ENCODE measurements around the gene SYNM.

SYNM gene

GRCh38 chr15:99140590-99140989 is 35.7 kb downstream of the SYNM start:
- H3K4me3 Mint-ChIP-seq = no peak overlapping the region
- no peaks in the 10 kb centered on the region for H3K27me3 Mint-ChIP-seq
- intact Hi-C loops (cut with micrococcal nuclease) = no loop called here
- no peaks in the 10 kb centered on the region for H3K4me1 Mint-ChIP-seq (ENCODE audit: low read depth)
- H3K9me3 Mint-ChIP-seq = no peaks in the 10 kb centered on the region
- no peak overlapping the region for H3K27ac Mint-ChIP-seq
- H3K36me3 Mint-ChIP-seq (ENCODE audit: low read depth) = no peaks in the 10 kb centered on the region

- Mint-ChIP-seq H3K4me3 (no peak overlapping the region), H3K27me3 (no peaks in the 10 kb centered on the region), H3K27ac (no peak overlapping the region), H3K36me3 (ENCODE audit: low read depth) (no peaks in the 10 kb centered on the region), H3K4me1 (ENCODE audit: low read depth) (no peaks in the 10 kb centered on the region), H3K9me3 (no peaks in the 10 kb centered on the region)
- intact Hi-C loops (cut with micrococcal nuclease) = no loop called here
Measured at GRCh38 chr15:99141943-99142342, 37.1 kb downstream of the SYNM start.

- H3K27ac Mint-ChIP-seq = no peak overlapping the region
- no peaks in the 10 kb centered on the region for H3K27me3 Mint-ChIP-seq
- no peaks in the 10 kb centered on the region for H3K9me3 Mint-ChIP-seq
- H3K4me1 Mint-ChIP-seq (ENCODE audit: low read depth) = no peaks in the 10 kb centered on the region
- no peak overlapping the region for H3K4me3 Mint-ChIP-seq
- intact Hi-C loops (cut with micrococcal nuclease) = no loop called here
- H3K36me3 Mint-ChIP-seq (ENCODE audit: low read depth) = no peaks in the 10 kb centered on the region
Measured at GRCh38 chr15:99142562-99142961, 37.7 kb downstream of the SYNM start.

GRCh38 chr15:99143242-99143641 is 38.4 kb downstream of the SYNM start:
- intact Hi-C loops (cut with micrococcal nuclease) = no loop called here
- Mint-ChIP-seq H3K36me3 (ENCODE audit: low read depth) (no peaks in the 10 kb centered on the region), H3K9me3 (no peaks in the 10 kb centered on the region), H3K4me1 (ENCODE audit: low read depth) (no peaks in the 10 kb centered on the region), H3K4me3 (no peak overlapping the region), H3K27ac (no peak overlapping the region), H3K27me3 (no peaks in the 10 kb centered on the region)

- intact Hi-C loops (cut with micrococcal nuclease) = no loop called here
- H3K9me3 Mint-ChIP-seq = no peaks in the 10 kb centered on the region
- no peak overlapping the region for H3K4me3 Mint-ChIP-seq
- H3K27ac Mint-ChIP-seq = no peak overlapping the region
- H3K27me3 Mint-ChIP-seq = no peaks in the 10 kb centered on the region
- H3K36me3 Mint-ChIP-seq (ENCODE audit: low read depth) = no peaks in the 10 kb centered on the region
- H3K4me1 Mint-ChIP-seq (ENCODE audit: low read depth) = no peaks in the 10 kb centered on the region
Measured at GRCh38 chr15:99143655-99144610, 39.1 kb downstream of the SYNM start.

- H3K27me3 Mint-ChIP-seq = no peaks in the 10 kb centered on the region
- intact Hi-C loops (cut with micrococcal nuclease) = no loop called here
- no peaks in the 10 kb centered on the region for H3K9me3 Mint-ChIP-seq
- H3K4me1 Mint-ChIP-seq (ENCODE audit: low read depth) = no peaks in the 10 kb centered on the region
- no peaks in the 10 kb centered on the region for H3K36me3 Mint-ChIP-seq (ENCODE audit: low read depth)
- no peak overlapping the region for H3K4me3 Mint-ChIP-seq
- no peak overlapping the region for H3K27ac Mint-ChIP-seq
Measured at GRCh38 chr15:99145005-99145404, 40.1 kb downstream of the SYNM start.

- Mint-ChIP-seq H3K4me1 (ENCODE audit: low read depth) (no peaks in the 10 kb centered on the region), H3K9me3 (no peaks in the 10 kb centered on the region), H3K27ac (no peak overlapping the region), H3K27me3 (no peaks in the 10 kb centered on the region), H3K4me3 (no peak overlapping the region), H3K36me3 (ENCODE audit: low read depth) (peaks cover 2% of the 10 kb centered on the region)
- intact Hi-C loops (cut with micrococcal nuclease) = no loop called here
Measured at GRCh38 chr15:99145778-99146177, 40.9 kb downstream of the SYNM start.

- Mint-ChIP-seq H3K27ac (no peak overlapping the region), H3K4me3 (no peak overlapping the region), H3K36me3 (ENCODE audit: low read depth) (peaks cover 7% of the 10 kb centered on the region), H3K27me3 (no peaks in the 10 kb centered on the region), H3K9me3 (no peaks in the 10 kb centered on the region), H3K4me1 (ENCODE audit: low read depth) (no peaks in the 10 kb centered on the region)
- intact Hi-C loops (cut with micrococcal nuclease) = no loop called here
Measured at GRCh38 chr15:99146661-99147060, 41.8 kb downstream of the SYNM start.

- intact Hi-C loops (cut with micrococcal nuclease) = no loop called here
- H3K36me3 Mint-ChIP-seq (ENCODE audit: low read depth) = peaks cover 7% of the 10 kb centered on the region
- no peak overlapping the region for H3K4me3 Mint-ChIP-seq
- H3K9me3 Mint-ChIP-seq = no peaks in the 10 kb centered on the region
- no peaks in the 10 kb centered on the region for H3K27me3 Mint-ChIP-seq
- no peaks in the 10 kb centered on the region for H3K4me1 Mint-ChIP-seq (ENCODE audit: low read depth)
- no peak overlapping the region for H3K27ac Mint-ChIP-seq
Measured at GRCh38 chr15:99148851-99149276, 44.0 kb downstream of the SYNM start.

- no peak overlapping the region for H3K4me3 Mint-ChIP-seq
- peaks cover 7% of the 10 kb centered on the region for H3K36me3 Mint-ChIP-seq (ENCODE audit: low read depth)
- no peaks in the 10 kb centered on the region for H3K9me3 Mint-ChIP-seq
- intact Hi-C loops (cut with micrococcal nuclease) = no loop called here
- no peaks in the 10 kb centered on the region for H3K27me3 Mint-ChIP-seq
- no peaks in the 10 kb centered on the region for H3K4me1 Mint-ChIP-seq (ENCODE audit: low read depth)
- H3K27ac Mint-ChIP-seq = no peak overlapping the region
Measured at GRCh38 chr15:99149366-99149765, 44.5 kb downstream of the SYNM start.

- Mint-ChIP-seq H3K9me3 (no peaks in the 10 kb centered on the region), H3K27me3 (no peaks in the 10 kb centered on the region), H3K36me3 (ENCODE audit: low read depth) (peaks cover 7% of the 10 kb centered on the region), H3K4me1 (ENCODE audit: low read depth) (no peaks in the 10 kb centered on the region), H3K27ac (no peak overlapping the region), H3K4me3 (no peak overlapping the region)
- intact Hi-C loops (cut with micrococcal nuclease) = no loop called here
Measured at GRCh38 chr15:99151156-99151555, 46.3 kb downstream of the SYNM start.

GRCh38 chr15:99153026-99153535 is 48.2 kb downstream of the SYNM start:
- Mint-ChIP-seq H3K36me3 (ENCODE audit: low read depth) (peaks cover 13% of the 10 kb centered on the region), H3K4me1 (ENCODE audit: low read depth) (no peaks in the 10 kb centered on the region), H3K4me3 (no peak overlapping the region), H3K27me3 (no peaks in the 10 kb centered on the region), H3K27ac (no peak overlapping the region), H3K9me3 (no peaks in the 10 kb centered on the region)
- intact Hi-C loops (cut with micrococcal nuclease) = no loop called here

GRCh38 chr15:99154271-99154670 is 49.4 kb downstream of the SYNM start:
- no peaks in the 10 kb centered on the region for H3K27me3 Mint-ChIP-seq
- intact Hi-C loops (cut with micrococcal nuclease) = no loop called here
- no peaks in the 10 kb centered on the region for H3K9me3 Mint-ChIP-seq
- no peaks in the 10 kb centered on the region for H3K4me1 Mint-ChIP-seq (ENCODE audit: low read depth)
- no peak overlapping the region for H3K27ac Mint-ChIP-seq
- peaks cover 19% of the 10 kb centered on the region for H3K36me3 Mint-ChIP-seq (ENCODE audit: low read depth)
- H3K4me3 Mint-ChIP-seq = no peak overlapping the region

GRCh38 chr15:99155961-99156443 is 51.1 kb downstream of the SYNM start:
- Mint-ChIP-seq H3K27me3 (no peaks in the 10 kb centered on the region), H3K4me1 (ENCODE audit: low read depth) (no peaks in the 10 kb centered on the region), H3K27ac (no peak overlapping the region), H3K4me3 (no peak overlapping the region), H3K36me3 (ENCODE audit: low read depth) (peaks cover 22% of the 10 kb centered on the region), H3K9me3 (no peaks in the 10 kb centered on the region)
- intact Hi-C loops (cut with micrococcal nuclease) = no loop called here
